Prostate gland (tissue), 2 donors: ENCODE data around the gene GLDC.

Experiments
- CTCF ChIP-seq, 4 experiments: fragments of 200-600 bp in 2 of 4; fragments of 450-650 bp in 2 of 4; sonication (generic) in 2 of 4; IDR thresholded peaks; 1 replicate in 3 of 4; 2 replicates in 1 of 4; pipeline ENCODE4 v1.5.1; 2016 to 2019; ENCODE audit warnings: antibody characterized with exemption in 4 of 4, mild to moderate bottlenecking in 2 of 4, moderate library complexity in 2 of 4
- POLR2A ChIP-seq: fragments of 450-650 bp; IDR thresholded peaks from one replicate; pipeline ENCODE4 v1.6.1; 2016; ENCODE audit warnings: antibody characterized with exemption, mild to moderate bottlenecking

- TF ChIP-seq CTCF (IDR thresholded peaks at IDR 0.05) (no peak), POLR2A (no peak)
Observed at GRCh38 chr9:6551136-6551535, 94.4 kb downstream of the GLDC start.
